ENCODE results near the gene TESK2.
"Not testable (repeated sequence)": the region's sequence is repeated elsewhere in the genome, so short reads cannot be mapped to it uniquely, and the experiment has no call there.

The TESK2 gene, protein sequence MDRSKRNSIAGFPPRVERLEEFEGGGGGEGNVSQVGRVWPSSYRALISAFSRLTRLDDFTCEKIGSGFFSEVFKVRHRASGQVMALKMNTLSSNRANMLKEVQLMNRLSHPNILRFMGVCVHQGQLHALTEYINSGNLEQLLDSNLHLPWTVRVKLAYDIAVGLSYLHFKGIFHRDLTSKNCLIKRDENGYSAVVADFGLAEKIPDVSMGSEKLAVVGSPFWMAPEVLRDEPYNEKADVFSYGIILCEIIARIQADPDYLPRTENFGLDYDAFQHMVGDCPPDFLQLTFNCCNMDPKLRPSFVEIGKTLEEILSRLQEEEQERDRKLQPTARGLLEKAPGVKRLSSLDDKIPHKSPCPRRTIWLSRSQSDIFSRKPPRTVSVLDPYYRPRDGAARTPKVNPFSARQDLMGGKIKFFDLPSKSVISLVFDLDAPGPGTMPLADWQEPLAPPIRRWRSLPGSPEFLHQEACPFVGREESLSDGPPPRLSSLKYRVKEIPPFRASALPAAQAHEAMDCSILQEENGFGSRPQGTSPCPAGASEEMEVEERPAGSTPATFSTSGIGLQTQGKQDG

DNA sequence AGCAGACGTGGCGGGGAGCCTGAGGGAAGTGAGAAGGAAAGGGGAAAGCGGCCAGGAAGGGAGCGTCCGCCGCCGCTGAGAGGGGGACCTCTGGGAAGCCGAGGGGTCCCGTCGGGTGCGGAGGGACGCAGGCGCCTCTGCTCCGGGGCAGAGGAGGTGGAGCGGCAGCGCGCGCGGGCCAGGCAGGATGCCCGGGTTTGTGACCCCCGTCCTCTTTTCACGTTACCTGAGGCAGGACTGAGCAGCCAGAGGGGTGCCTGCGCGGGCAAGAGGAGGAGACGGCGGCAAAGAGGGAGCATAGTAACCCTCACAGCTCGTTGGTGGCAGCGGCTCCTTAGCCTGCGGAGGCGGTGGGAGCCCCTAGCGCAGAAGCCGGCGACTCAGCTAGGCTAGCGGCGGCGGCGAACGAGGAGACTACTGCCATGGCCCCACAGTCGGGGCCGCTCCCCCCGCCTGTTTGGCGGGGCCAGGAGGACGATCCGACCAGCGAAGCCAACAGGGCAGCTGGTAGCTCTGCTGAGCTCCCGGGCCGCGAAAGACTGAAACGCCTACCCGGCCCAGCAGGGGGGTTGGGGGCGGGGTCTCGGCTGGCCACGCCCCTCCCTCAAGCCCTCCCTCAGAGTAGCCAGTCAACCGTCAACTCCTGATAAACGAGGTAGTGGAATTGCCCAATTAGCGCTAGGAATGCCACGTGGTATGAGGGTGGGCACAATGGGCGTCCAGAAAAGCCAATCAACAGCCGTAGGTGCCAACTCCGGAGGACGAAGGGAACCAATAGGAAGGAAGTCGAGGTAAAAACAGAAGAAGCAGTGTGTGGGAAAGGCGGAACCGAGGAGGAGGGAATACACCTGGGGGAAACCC is at the start of gene TESK2:
Gene TESK2, minus strand, starts transcription at position 538 of the 861 bp plus-strand sequence. CDS start 33,378 bp downstream, outside the sequence.
- peak; percentile 96 for DNase-seq

- no peak for DNase-seq
Measured at GRCh38 chr1:45536886-45537285, 45.9 kb upstream of the TESK2 start.

DNA sequence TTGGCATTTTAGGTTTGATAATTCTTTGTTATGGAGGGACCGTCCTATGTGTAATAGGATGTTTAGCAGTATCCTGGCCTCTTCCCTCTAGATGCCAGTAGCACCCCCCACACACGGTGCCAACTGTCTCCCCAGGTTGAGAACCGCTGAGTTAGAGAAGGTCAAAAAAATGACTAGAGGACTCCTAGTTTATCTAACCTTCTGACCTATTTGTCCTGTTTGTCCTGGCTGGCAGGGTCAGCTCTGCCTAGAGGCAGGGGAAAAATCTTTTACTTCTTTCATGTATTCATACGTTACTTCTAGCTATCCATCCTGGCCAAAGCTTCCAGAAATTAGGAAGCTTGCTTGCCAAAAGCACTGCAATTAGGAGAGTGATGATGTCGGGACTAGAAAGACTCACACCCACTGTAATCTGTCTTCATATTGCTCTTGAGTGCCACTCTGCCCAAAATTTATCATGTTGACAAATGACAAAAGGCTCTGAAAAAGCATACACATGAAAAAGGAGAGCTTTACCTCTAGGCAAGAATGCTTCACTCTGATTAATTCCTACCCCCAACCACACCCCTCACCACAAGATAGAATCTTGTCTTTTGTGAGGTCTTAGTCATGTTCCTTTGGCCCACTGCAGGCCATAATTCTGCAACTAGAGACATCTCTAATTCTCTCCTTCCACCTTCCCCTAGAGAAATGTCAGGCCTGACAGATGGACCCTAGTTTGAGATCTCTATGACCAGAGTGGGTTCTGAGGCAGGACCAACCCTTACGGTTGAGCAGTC is 45.2 kb upstream of the TESK2 start:
- DNase-seq: no peak

- no peak for DNase-seq
Measured at GRCh38 chr1:45531873-45532272, 40.9 kb upstream of the TESK2 start.

- no peak for DNase-seq
Measured at GRCh38 chr1:45530632-45531135, 39.7 kb upstream of the TESK2 start.

DNA sequence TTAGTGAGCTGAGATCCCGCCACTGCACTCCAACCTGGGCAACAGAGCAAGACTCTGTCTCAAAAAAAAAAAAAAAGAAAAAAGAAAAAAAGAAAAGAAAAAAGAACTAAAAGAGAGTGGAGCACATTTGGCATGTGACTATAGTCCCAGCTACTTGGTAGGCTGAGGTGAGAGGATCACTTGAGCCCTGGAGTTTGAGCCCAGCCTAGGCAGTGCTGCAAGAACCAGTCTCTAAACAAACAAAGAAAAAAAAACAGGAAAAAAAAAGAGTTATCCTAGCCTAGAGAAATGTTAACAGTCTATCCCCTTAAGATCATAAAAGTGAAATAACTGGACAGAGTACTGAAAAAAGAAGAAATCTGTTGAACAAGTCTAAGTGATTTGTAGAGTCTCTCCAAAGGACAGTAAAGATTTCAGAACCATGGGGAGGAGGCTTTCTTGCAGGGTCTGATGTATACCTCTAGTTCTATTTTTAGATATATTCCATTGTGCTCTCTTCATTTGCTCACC is 35.2 kb upstream of the TESK2 start:
- no peak for DNase-seq

GRCh38 chr1:45523975-45524374 is 33.0 kb upstream of the TESK2 start:
- not testable (repeated sequence) for DNase-seq

DNA sequence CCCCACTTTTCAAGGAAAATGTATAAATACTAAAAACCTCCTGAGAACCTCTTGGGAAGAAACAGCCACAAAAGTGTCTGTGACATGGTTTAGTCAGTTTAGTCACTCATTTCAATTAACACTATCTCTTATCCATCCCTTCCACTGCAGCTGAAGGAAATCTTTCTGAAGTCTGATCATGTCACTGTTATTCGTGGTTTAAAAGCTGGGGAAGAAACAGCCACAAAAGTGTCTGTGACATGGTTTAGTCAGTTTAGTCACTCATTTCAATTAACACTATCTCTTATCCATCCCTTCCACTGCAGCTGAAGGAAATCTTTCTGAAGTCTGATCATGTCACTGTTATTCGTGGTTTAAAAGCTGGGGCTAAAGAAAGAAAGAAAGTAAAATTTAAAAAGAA is 32.6 kb upstream of the TESK2 start:
- DNase-seq: not testable (repeated sequence)

- DNase-seq: no peak
Measured at GRCh38 chr1:45522324-45523104, 31.6 kb upstream of the TESK2 start.

GRCh38 chr1:45521413-45522323 is 30.7 kb upstream of the TESK2 start, which contains the start of gene PRDX1:
Gene PRDX1, minus strand, starts transcription at chr1:45521884. Its CDS starts 2,841 bp downstream, at chr1:45519043.
- peak; percentile 93 for DNase-seq

- not testable (repeated sequence) for DNase-seq
Measured at GRCh38 chr1:45519774-45520173, 28.8 kb upstream of the TESK2 start.

- no peak for DNase-seq
Measured at GRCh38 chr1:45518910-45519309, 27.9 kb upstream of the TESK2 start.

GRCh38 chr1:45518366-45518765 is 27.4 kb upstream of the TESK2 start:
- not testable (repeated sequence) for DNase-seq

GRCh38 chr1:45516465-45516864 is 25.5 kb upstream of the TESK2 start:
- DNase-seq: no peak

GRCh38 chr1:45516036-45516435 is 25.1 kb upstream of the TESK2 start:
- no peak for DNase-seq

- DNase-seq: not testable (repeated sequence)
Measured at GRCh38 chr1:45513532-45514260, 22.7 kb upstream of the TESK2 start.

DNA sequence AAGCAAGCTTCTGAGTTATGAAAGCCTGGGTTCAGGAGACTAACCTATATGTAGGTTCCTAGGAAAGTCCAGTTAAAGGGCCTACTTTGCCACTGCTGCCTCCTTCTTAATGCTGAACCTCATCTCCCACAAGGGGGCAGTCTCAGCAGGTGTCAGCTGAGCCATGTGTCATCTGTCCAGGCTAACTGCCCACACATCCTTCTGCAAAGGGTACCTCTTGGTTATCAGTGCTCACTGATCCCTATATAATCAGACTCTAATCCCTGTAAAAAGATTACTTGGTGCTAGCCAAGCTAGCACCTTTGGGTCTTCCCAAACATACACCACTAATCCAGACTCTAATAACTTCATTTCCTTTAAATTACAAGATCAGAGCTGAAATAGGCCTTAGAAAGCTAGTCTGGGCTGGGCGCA is 21.7 kb upstream of the TESK2 start:
- peak; percentile 50 for DNase-seq

- DNase-seq: no peak
Measured at GRCh38 chr1:45510972-45511527, 20.1 kb upstream of the TESK2 start.

All from activated gamma-delta T cell treated with Interleukin-2 at 50 U/mL for 16 hours (primary cell).